Measurements from ENCODE around the gene TRMT10B.

DNA sequence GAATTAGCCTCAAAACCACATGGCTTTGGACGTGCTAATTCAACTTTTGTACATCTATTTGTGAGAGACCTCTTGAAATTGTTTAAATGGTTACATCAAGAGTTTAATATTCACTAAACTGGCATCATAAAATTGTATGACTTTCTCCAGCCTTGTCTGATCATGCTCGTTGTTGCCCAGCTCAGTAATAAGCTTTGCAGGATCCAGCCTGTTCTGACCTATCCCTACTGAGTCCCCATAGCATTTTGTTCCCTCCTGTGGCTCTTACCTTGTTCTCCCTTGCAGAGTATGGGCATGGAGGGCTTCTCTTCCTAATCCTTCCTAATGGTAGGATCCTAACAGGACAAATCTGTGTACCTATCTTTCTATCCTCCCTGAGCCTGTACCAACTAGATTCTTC is 24.9 kb downstream of the TRMT10B start:
- TF ChIP-seq, protein P1, sequence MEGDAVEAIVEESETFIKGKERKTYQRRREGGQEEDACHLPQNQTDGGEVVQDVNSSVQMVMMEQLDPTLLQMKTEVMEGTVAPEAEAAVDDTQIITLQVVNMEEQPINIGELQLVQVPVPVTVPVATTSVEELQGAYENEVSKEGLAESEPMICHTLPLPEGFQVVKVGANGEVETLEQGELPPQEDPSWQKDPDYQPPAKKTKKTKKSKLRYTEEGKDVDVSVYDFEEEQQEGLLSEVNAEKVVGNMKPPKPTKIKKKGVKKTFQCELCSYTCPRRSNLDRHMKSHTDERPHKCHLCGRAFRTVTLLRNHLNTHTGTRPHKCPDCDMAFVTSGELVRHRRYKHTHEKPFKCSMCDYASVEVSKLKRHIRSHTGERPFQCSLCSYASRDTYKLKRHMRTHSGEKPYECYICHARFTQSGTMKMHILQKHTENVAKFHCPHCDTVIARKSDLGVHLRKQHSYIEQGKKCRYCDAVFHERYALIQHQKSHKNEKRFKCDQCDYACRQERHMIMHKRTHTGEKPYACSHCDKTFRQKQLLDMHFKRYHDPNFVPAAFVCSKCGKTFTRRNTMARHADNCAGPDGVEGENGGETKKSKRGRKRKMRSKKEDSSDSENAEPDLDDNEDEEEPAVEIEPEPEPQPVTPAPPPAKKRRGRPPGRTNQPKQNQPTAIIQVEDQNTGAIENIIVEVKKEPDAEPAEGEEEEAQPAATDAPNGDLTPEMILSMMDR (IDR thresholded peaks at IDR 0.05): no peak
- no peak for TF ChIP-seq POLR2A (IDR thresholded peaks at IDR 0.05; ENCODE audit: low read depth)
- no peak for TF ChIP-seq POLR2AphosphoS5 (IDR thresholded peaks at IDR 0.05)
- TF ChIP-seq EP300 (IDR thresholded peaks at IDR 0.05): no peak
